Measurements from ENCODE around the gene FNIP2. TPM values are rescaled to one million over a fixed set of nuclear protein-coding genes. Genes with fewer than 3 reads are reported as not detected.

FNIP2 gene
- total RNA-seq, 1 donor from 2014 or later: 36.5 TPM

- Mint-ChIP-seq H3K36me3 (no peaks in the 10 kb centered on the region), H3K27me3 (no peaks in the 10 kb centered on the region), H3K4me1 (ENCODE audit: unreplicated experiment) (peaks cover 44% of the 10 kb centered on the region), H3K27ac (no peak overlapping the region), H3K4me3 (peak overlapping the region; percentile 34), H3K9me3 (no peaks in the 10 kb centered on the region)
- TF ChIP-seq CTCF (conservative IDR thresholded peaks at IDR 0.05): no peak
- DNase-seq (ENCODE audit: extremely low spot score, unreplicated experiment): no peak
Measured at GRCh38 chr4:158781963-158782362, 13.1 kb downstream of the FNIP2 start.

GRCh38 chr4:158782551-158783360 is 13.9 kb downstream of the FNIP2 start:
- Mint-ChIP-seq H3K27me3 (no peaks in the 10 kb centered on the region), H3K4me1 (ENCODE audit: unreplicated experiment) (peaks cover 49% of the 10 kb centered on the region), H3K36me3 (no peaks in the 10 kb centered on the region), H3K9me3 (no peaks in the 10 kb centered on the region), H3K4me3 (peak overlapping the region; percentile 57), H3K27ac (peak overlapping the region; percentile 38)
- TF ChIP-seq CTCF (conservative IDR thresholded peaks at IDR 0.05): no peak
- DNase-seq (ENCODE audit: extremely low spot score, unreplicated experiment): no peak

- no peaks in the 10 kb centered on the region for H3K9me3 Mint-ChIP-seq
- TF ChIP-seq CTCF (conservative IDR thresholded peaks at IDR 0.05): no peak
- DNase-seq (ENCODE audit: extremely low spot score, unreplicated experiment): no peak
- no peak overlapping the region for H3K4me3 Mint-ChIP-seq
- H3K27me3 Mint-ChIP-seq: no peaks in the 10 kb centered on the region
- H3K36me3 Mint-ChIP-seq: no peaks in the 10 kb centered on the region
- peak overlapping the region; percentile 38 for H3K27ac Mint-ChIP-seq
- H3K4me1 Mint-ChIP-seq (ENCODE audit: unreplicated experiment): peaks cover 54% of the 10 kb centered on the region
Measured at GRCh38 chr4:158783785-158784184, 15.0 kb downstream of the FNIP2 start.

- Mint-ChIP-seq H3K27ac (peak overlapping the region; percentile 84), H3K27me3 (no peaks in the 10 kb centered on the region), H3K9me3 (no peaks in the 10 kb centered on the region), H3K4me3 (peak overlapping the region; percentile 8), H3K36me3 (no peaks in the 10 kb centered on the region), H3K4me1 (ENCODE audit: unreplicated experiment) (peaks cover 57% of the 10 kb centered on the region)
- TF ChIP-seq CTCF (conservative IDR thresholded peaks at IDR 0.05): no peak
- no peak for DNase-seq (ENCODE audit: extremely low spot score, unreplicated experiment)
Measured at GRCh38 chr4:158785718-158786117, 16.9 kb downstream of the FNIP2 start.

GRCh38 chr4:158786121-158786601 is 17.3 kb downstream of the FNIP2 start:
- no peak for DNase-seq (ENCODE audit: extremely low spot score, unreplicated experiment)
- H3K4me3 Mint-ChIP-seq: peak overlapping the region; percentile 8
- no peak for TF ChIP-seq CTCF (conservative IDR thresholded peaks at IDR 0.05)
- H3K27ac Mint-ChIP-seq: peak overlapping the region; percentile 84
- peaks cover 57% of the 10 kb centered on the region for H3K4me1 Mint-ChIP-seq (ENCODE audit: unreplicated experiment)
- no peaks in the 10 kb centered on the region for H3K9me3 Mint-ChIP-seq
- no peaks in the 10 kb centered on the region for H3K27me3 Mint-ChIP-seq
- no peaks in the 10 kb centered on the region for H3K36me3 Mint-ChIP-seq

All from type B pancreatic cell (in vitro differentiated cells).